Limb (tissue), 2 donors: ENCODE results near the gene EMC7.

ENCODE experiments used
- DNase-seq, 2 donors: peaks; one replicate each; pipeline ENCODE4 v3.0.0-alpha.2; 2016; ENCODE audit errors: extremely low spot score in 2 of 2

The EMC7 gene

GRCh38 chr15:34038871-34039789 is 62.5 kb downstream of the EMC7 start, which contains the start of gene AVEN:
TSS of gene AVEN (minus strand) at chr15:34039204. CDS start at chr15:34039046, 158 bp downstream.
- DNase-seq = peak; percentile 27 to 80

GRCh38 chr15:34038023-34038870 is 63.4 kb downstream of the EMC7 start:
- peak; percentile 85 to 92 for DNase-seq
